Body of pancreas (tissue), 4 donors: ENCODE results near the gene MYH7B.

ENCODE experiments used
- POLR2A ChIP-seq, 3 donors: fragments of 450-650 bp; IDR thresholded peaks; one replicate each; pipeline ENCODE4 v1.6.1; 2016; ENCODE audit warnings: antibody characterized with exemption in 3 of 3, mild to moderate bottlenecking in 2 of 3
- TF ChIP-seq, protein P1 (sequence below), 7 experiments: fragments of 450-650 bp in 4 of 7; fragments of 200-600 bp in 3 of 7; sonication (generic) in 3 of 7; IDR thresholded peaks; one replicate each; pipeline ENCODE4 v1.5.1; 2016 to 2019; ENCODE audit warnings: antibody characterized with exemption in 7 of 7

DNA sequence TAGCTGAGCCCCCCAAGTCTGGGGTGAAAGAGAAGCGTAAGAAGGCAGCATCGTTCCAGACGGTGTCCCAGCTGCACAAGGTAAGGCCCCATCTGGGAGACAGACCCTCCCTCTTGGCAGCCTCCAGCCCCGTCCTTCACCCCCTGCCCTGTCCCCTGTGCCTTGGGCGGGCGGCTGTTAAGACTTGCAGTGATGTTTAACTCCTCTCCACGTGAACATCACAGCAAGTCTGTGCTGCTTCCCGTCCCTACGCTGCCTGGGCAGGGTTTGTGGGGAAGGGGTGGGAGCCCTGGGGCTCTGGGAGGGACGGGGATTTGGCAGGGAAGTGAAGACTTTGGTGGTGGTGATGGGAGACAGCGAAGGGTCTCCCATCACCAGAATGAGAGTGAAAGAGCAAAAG lies 34.6 kb downstream of the MYH7B start:
- TF ChIP-seq, protein P1, sequence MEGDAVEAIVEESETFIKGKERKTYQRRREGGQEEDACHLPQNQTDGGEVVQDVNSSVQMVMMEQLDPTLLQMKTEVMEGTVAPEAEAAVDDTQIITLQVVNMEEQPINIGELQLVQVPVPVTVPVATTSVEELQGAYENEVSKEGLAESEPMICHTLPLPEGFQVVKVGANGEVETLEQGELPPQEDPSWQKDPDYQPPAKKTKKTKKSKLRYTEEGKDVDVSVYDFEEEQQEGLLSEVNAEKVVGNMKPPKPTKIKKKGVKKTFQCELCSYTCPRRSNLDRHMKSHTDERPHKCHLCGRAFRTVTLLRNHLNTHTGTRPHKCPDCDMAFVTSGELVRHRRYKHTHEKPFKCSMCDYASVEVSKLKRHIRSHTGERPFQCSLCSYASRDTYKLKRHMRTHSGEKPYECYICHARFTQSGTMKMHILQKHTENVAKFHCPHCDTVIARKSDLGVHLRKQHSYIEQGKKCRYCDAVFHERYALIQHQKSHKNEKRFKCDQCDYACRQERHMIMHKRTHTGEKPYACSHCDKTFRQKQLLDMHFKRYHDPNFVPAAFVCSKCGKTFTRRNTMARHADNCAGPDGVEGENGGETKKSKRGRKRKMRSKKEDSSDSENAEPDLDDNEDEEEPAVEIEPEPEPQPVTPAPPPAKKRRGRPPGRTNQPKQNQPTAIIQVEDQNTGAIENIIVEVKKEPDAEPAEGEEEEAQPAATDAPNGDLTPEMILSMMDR (IDR thresholded peaks at IDR 0.05), result no peak
- no peak for TF ChIP-seq POLR2A (IDR thresholded peaks at IDR 0.05)
